Amniotic epithelial cell (primary cell): ENCODE measurements around the gene TCF7L1.
"Not testable (repeated sequence)": the region's sequence is repeated elsewhere in the genome, so short reads cannot be mapped to it uniquely, and the experiment has no call there.

Source experiments
- DNase-seq: peaks from one replicate; pipeline ENCODE4 v3.0.0-alpha.2; 2010; ENCODE audit warnings: low read depth

TCF7L1 gene

GRCh38 chr2:85133751-85134254, 611 bp downstream of the TCF7L1 start:
- peak; percentile 35 for DNase-seq

- DNase-seq, result peak; percentile 29
Measured at GRCh38 chr2:85134255-85134895, 1.2 kb downstream of the TCF7L1 start.

GRCh38 chr2:85134896-85135659, 1.9 kb downstream of the TCF7L1 start:
- DNase-seq, result no peak

GRCh38 chr2:85135660-85135914, 2.4 kb downstream of the TCF7L1 start:
- DNase-seq, result no peak

GRCh38 chr2:85137156-85137555, 4.0 kb downstream of the TCF7L1 start:
- no peak for DNase-seq

GRCh38 chr2:85143463-85144082, 10.4 kb downstream of the TCF7L1 start:
- DNase-seq, result no peak

- no peak for DNase-seq
Measured at GRCh38 chr2:85145116-85145820, 12.1 kb downstream of the TCF7L1 start.

GRCh38 chr2:85148190-85148589, 15.0 kb downstream of the TCF7L1 start:
- DNase-seq, result no peak

- DNase-seq, result peak; percentile 21
Measured at GRCh38 chr2:85151026-85151425, 17.8 kb downstream of the TCF7L1 start.

- DNase-seq, result no peak
Measured at GRCh38 chr2:85152895-85153294, 19.7 kb downstream of the TCF7L1 start.

- no peak for DNase-seq
Measured at GRCh38 chr2:85154048-85154753, 21.0 kb downstream of the TCF7L1 start.

GRCh38 chr2:85155082-85155481, 21.9 kb downstream of the TCF7L1 start:
- DNase-seq, result not testable (repeated sequence)

- peak; percentile 79 for DNase-seq
Measured at GRCh38 chr2:85156153-85156552, 23.0 kb downstream of the TCF7L1 start.

GRCh38 chr2:85156619-85157018, 23.4 kb downstream of the TCF7L1 start:
- DNase-seq, result no peak

- DNase-seq, result no peak
Measured at GRCh38 chr2:85157345-85157744, 24.2 kb downstream of the TCF7L1 start.

- no peak for DNase-seq
Measured at GRCh38 chr2:85158559-85159273, 25.5 kb downstream of the TCF7L1 start.

GRCh38 chr2:85159589-85159988, 26.4 kb downstream of the TCF7L1 start:
- no peak for DNase-seq

GRCh38 chr2:85160966-85161960, 28.1 kb downstream of the TCF7L1 start:
- peak; percentile 27 for DNase-seq

- DNase-seq, result peak; percentile 39
Measured at GRCh38 chr2:85162746-85163301, 29.6 kb downstream of the TCF7L1 start.

GRCh38 chr2:85163675-85164074, 30.5 kb downstream of the TCF7L1 start:
- DNase-seq, result no peak
